Fibroblast of gingiva (primary cell): ENCODE results near the gene HDAC1.

ENCODE experiments used
- DNase-seq: peaks from one replicate; pipeline ENCODE4 v3.0.0-alpha.2; 2011; ENCODE audit warnings: low read depth

The HDAC1 gene

DNA sequence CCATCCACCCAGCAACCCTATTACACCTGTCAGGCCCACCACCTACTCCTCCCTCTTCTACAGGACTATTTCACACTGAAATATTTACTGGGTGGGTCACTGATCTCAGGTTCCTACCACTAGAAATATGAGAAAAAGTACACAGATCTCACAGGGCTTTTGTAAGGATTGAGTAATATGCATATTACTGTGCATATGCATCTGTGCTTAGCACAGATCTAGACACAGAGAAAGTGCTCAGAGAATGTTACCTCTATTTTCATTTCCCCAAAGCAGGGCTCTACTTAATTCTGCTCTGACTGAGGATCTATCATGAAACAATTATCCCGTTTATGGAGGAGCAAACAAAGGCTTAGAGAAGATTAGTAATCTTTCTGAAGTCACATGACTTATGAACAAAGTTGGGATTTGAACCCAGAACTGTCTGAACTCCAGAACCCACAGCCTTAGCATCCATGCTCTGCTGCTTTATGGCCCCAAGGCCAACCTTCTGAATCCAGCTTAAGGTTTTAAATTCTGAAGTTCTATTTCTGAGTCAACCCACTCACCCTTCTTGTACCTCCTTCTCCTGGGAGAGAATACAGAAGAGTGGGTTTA is 82.2 kb downstream of the HDAC1 start:
- DNase-seq = no peak

DNA sequence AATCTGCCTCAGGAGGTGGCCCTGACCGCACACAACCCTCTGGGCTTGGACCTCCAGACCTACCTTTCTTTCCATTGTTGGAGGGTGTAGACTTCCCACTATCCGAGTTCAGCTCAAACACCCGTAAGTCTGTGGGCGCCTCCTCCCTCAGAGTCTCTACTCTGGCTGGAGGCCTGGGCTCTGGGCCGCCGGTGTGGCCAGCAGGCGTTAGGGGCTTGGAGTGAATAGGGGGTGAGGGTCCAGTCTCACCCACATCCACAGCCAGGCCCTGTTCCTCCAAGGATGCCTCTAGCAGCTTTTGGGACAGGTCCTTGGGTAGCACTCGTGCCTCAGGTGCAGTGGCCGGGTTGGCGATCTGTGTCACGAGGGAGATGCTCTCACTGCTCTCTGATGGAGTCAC is 84.3 kb downstream of the HDAC1 start:
- no peak for DNase-seq

- DNase-seq = no peak
Measured at GRCh38 chr1:32377541-32378220, 85.8 kb downstream of the HDAC1 start.

DNA sequence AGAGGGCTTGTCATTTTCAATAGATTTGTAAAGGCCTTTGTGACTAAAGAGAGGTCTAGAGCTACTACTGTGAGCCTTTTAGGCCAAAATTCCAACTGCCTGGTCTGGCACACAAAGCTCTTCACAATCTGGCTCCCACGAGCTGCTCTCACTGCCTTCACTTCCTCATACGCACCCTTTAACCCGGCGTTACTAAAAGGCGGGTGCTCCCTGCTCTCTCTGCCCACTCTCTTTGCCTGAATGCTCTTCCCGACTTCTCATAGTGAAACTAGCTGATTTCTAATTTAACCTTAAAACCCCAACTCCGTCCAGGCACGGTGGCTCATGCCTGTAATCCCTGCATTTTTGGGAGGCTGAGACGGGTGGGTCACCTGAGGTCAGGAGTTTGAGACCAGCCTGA is 88.2 kb downstream of the HDAC1 start:
- DNase-seq = no peak
